HEK293 (cell line): Measurements from ENCODE around the gene PRR36.

ENCODE experiments used
- CTCF ChIA-PET: fragments of 350-600 bp; formaldehyde crosslinking; extraction: SDS; loops from one replicate; lab custom pipeline; 2021; ENCODE audit warnings: antibody characterized with exemption; lab: Yijun Ruan, JAX
- POLR2A ChIA-PET: fragments of 300-600 bp; formaldehyde crosslinking; extraction: SDS; loops from one replicate; lab custom pipeline; 2020; ENCODE audit warnings: antibody characterized with exemption, inconsistent platforms; lab: Yijun Ruan, JAX
- H3K27ac ChIP-seq: fragments of 200-500 bp; sonication (Bioruptor generic); 2 replicates; pipeline ENCODE4 v1.5.1; 2014; ENCODE audit warnings: low read depth, low read length, control low read depth, inconsistent platforms; ENCODE audit errors: extremely low read depth
- H3K36me3 ChIP-seq, 2 experiments: fragments of 200-500 bp in 1 of 2; sonication (Bioruptor generic) in 1 of 2; 1 replicate in 1 of 2; 2 replicates in 1 of 2; pipeline ENCODE4 v1.5.1; 2014 to 2017; ENCODE audit warnings: inconsistent platforms in 2 of 2, low read length in 2 of 2; ENCODE audit not compliant: control insufficient read depth in 2 of 2, insufficient read depth in 1 of 2
- H3K4me1 ChIP-seq: fragments of 200-500 bp; sonication (Bioruptor generic); 2 replicates; pipeline ENCODE4 v1.5.1; 2014; ENCODE audit warnings: mild to moderate bottlenecking, low read length, inconsistent platforms; ENCODE audit not compliant: control insufficient read depth, insufficient read depth
- H3K4me3 ChIP-seq: 2 replicates; pipeline ENCODE4 v1.5.1; 2011; ENCODE audit warnings: low read depth, mild to moderate bottlenecking, control low read depth, low read length, moderate library complexity
- H3K9me3 ChIP-seq: fragments of 200-500 bp; sonication (Bioruptor generic); 2 replicates; pipeline ENCODE4 v1.5.1; 2014; ENCODE audit warnings: low read depth, low read length, inconsistent platforms; ENCODE audit not compliant: control insufficient read depth, insufficient read depth
- BCL6B ChIP-seq: fragments of 450-650 bp; formaldehyde crosslinking; IDR thresholded peaks from 2 replicates; pipeline ENCODE4 v1.5.1; 2017; ENCODE audit warnings: missing biosample characterization, missing genetic modification characterization
- FEZF1 ChIP-seq: fragments of 450-650 bp; formaldehyde crosslinking; IDR thresholded peaks from 2 replicates; pipeline ENCODE4 v1.5.1; 2016; ENCODE audit warnings: missing biosample characterization, missing genetic modification characterization
- KLF1 ChIP-seq: fragments of 450-650 bp; formaldehyde crosslinking; IDR thresholded peaks from 2 replicates; pipeline ENCODE4 v1.5.1; 2016; ENCODE audit warnings: missing biosample characterization, missing genetic modification characterization
- RBAK ChIP-seq: fragments of 450-650 bp; formaldehyde crosslinking; IDR thresholded peaks from 2 replicates; pipeline ENCODE4 v1.5.1; 2016; ENCODE audit warnings: missing biosample characterization, missing genetic modification characterization
- ZEB2 ChIP-seq: fragments of 450-650 bp; formaldehyde crosslinking; IDR thresholded peaks from 2 replicates; pipeline ENCODE4 v1.5.1; 2016; ENCODE audit warnings: missing biosample characterization, missing genetic modification characterization
- ZNF146 ChIP-seq: fragments of 450-650 bp; formaldehyde crosslinking; IDR thresholded peaks from 2 replicates; pipeline ENCODE4 v1.5.1; 2016; ENCODE audit warnings: missing biosample characterization, missing genetic modification characterization
- ZNF2 ChIP-seq: fragments of 450-650 bp; formaldehyde crosslinking; IDR thresholded peaks from 2 replicates; pipeline ENCODE4 v1.5.1; 2016; ENCODE audit warnings: missing biosample characterization, missing genetic modification characterization
- ZNF280D ChIP-seq: fragments of 450-650 bp; formaldehyde crosslinking; IDR thresholded peaks from 2 replicates; pipeline ENCODE4 v1.5.1; 2016; ENCODE audit warnings: missing biosample characterization, missing genetic modification characterization
- ZNF341 ChIP-seq: fragments of 450-650 bp; formaldehyde crosslinking; IDR thresholded peaks from 2 replicates; pipeline ENCODE4; 2016; ENCODE audit warnings: low read depth, missing biosample characterization, missing genetic modification characterization
- ZNF548 ChIP-seq: fragments of 450-650 bp; formaldehyde crosslinking; IDR thresholded peaks from 2 replicates; pipeline ENCODE4 v1.5.1; 2016; ENCODE audit warnings: missing biosample characterization, missing genetic modification characterization
- ZNF645 ChIP-seq: fragments of 450-650 bp; formaldehyde crosslinking; IDR thresholded peaks from 2 replicates; pipeline ENCODE4; 2016; ENCODE audit warnings: missing biosample characterization, missing genetic modification characterization
- ZNF707 ChIP-seq: fragments of 450-650 bp; formaldehyde crosslinking; IDR thresholded peaks from 2 replicates; pipeline ENCODE4 v1.5.1; 2016; ENCODE audit warnings: missing biosample characterization, missing genetic modification characterization
- TF ChIP-seq, protein P1 (sequence below): fragments of 450-650 bp; formaldehyde crosslinking; IDR thresholded peaks from 2 replicates; pipeline ENCODE4 v1.5.1; 2016; ENCODE audit warnings: missing biosample characterization, missing genetic modification characterization
- TF ChIP-seq, protein P2 (sequence below): fragments of 450-650 bp; formaldehyde crosslinking; conservative IDR thresholded peaks from 2 replicates; pipeline ENCODE4 v1.5.1; 2016; ENCODE audit warnings: low read depth, missing biosample characterization, missing genetic modification characterization
- TF ChIP-seq, protein P3 (sequence below): fragments of 450-650 bp; formaldehyde crosslinking; IDR thresholded peaks from 2 replicates; pipeline ENCODE4 v1.5.1; 2017; ENCODE audit warnings: missing biosample characterization, missing genetic modification characterization

Gene PRR36

GRCh38 chr19:7883105-7883504, 8.9 kb upstream of the PRR36 start:
- CTCF ChIA-PET = interaction anchor here (0.5 to 1.1 kb wide), 5 partner anchors 10 to 379 kb away, joined by 3 to 4 read pairs (median 3); no protein-coding TSS in a partner anchor
- no peaks in the 10 kb centered on the region for H3K9me3 ChIP-seq
- TF ChIP-seq ZEB2 (tag by site-specific recombination) (peak; percentile 98), ZNF707 (tag by site-specific recombination) (no peak)
- no peaks in the 10 kb centered on the region for H3K4me1 ChIP-seq
- H3K4me3 ChIP-seq = no peak overlapping the region
- H3K36me3 ChIP-seq = no peaks in the 10 kb centered on the region
- no peak overlapping the region for H3K27ac ChIP-seq
- POLR2A ChIA-PET = interaction anchor here (0.7 to 1.0 kb wide), 3 partner anchors 11 to 18 kb away, joined by 3 to 9 read pairs (median 5); no protein-coding TSS in a partner anchor

- ChIA-PET CTCF (interaction anchor here (0.7 to 1.1 kb wide), 3 partner anchors 10 to 29 kb away, joined by 4 to 7 read pairs (median 4); no protein-coding TSS in a partner anchor), POLR2A (no interaction called here)
- TF ChIP-seq ZNF280D (tag by site-specific recombination) (peak; percentile 66; the same call in 1 of the 2 replicates), KLF1 (tag by site-specific recombination) (no peak), ZNF146 (tag by site-specific recombination) (peak; percentile 100), FEZF1 (no peak)
- TF ChIP-seq, protein P1, sequence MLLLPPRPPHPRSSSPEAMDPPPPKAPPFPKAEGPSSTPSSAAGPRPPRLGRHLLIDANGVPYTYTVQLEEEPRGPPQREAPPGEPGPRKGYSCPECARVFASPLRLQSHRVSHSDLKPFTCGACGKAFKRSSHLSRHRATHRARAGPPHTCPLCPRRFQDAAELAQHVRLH = peak; percentile 91
These were observed 7.7 kb upstream of the PRR36 start for GRCh38 chr19:7881910-7882309.

DNA sequence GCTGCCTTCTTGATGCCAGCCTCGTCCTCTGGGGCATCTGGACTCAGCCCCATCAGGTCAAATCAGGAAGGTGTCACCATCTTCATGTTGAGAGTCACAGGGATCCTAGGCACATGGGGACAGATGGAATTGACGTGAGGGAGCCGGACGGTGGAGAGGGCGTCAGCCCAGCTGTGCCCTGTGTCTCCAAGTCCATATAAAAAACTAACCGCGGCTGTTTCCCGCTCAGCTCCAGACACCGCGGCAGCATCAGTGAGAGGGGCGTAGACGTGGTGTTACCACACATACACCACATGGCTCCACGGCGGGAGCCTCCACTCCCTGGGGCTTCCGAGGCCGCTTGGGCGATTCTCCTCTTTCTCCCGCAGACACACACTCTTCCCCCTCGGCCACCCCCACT, 5.6 kb upstream of the PRR36 start:
- Histone ChIP-seq H3K36me3 (no peaks in the 10 kb centered on the region), H3K9me3 (no peaks in the 10 kb centered on the region), H3K27ac (no peak overlapping the region), H3K4me1 (no peaks in the 10 kb centered on the region), H3K4me3 (no peak overlapping the region)
- POLR2A ChIA-PET = interaction anchor here (0.6 kb wide), 1 partner anchor 49 kb away, joined by 3 read pairs; no protein-coding TSS in a partner anchor
- TF ChIP-seq ZNF548 (no peak), BCL6B (tag by site-specific recombination) (no peak)
- CTCF ChIA-PET = no interaction called here

More at GRCh38 chr19:7881910-7882309, 7.7 kb upstream of the PRR36 start:
- Histone ChIP-seq H3K4me1 (no peaks in the 10 kb centered on the region), H3K36me3 (no peaks in the 10 kb centered on the region), H3K9me3 (no peaks in the 10 kb centered on the region), H3K27ac (no peak overlapping the region), H3K4me3 (no peak overlapping the region)

GRCh38 chr19:7879111-7879807, 5.1 kb upstream of the PRR36 start:
- H3K9me3 ChIP-seq = no peaks in the 10 kb centered on the region
- ChIA-PET POLR2A (interaction anchor here (0.6 kb wide), 1 partner anchor 50 kb away, joined by 3 read pairs; no protein-coding TSS in a partner anchor), CTCF (interaction anchor here (0.6 kb wide), 1 partner anchor 9 kb away, joined by 3 read pairs; the partner anchor contains the start of gene LRRC8E)
- H3K36me3 ChIP-seq = no peaks in the 10 kb centered on the region
- H3K4me1 ChIP-seq = no peaks in the 10 kb centered on the region
- H3K27ac ChIP-seq = no peak overlapping the region
- no peak overlapping the region for H3K4me3 ChIP-seq
- TF ChIP-seq, protein P2, sequence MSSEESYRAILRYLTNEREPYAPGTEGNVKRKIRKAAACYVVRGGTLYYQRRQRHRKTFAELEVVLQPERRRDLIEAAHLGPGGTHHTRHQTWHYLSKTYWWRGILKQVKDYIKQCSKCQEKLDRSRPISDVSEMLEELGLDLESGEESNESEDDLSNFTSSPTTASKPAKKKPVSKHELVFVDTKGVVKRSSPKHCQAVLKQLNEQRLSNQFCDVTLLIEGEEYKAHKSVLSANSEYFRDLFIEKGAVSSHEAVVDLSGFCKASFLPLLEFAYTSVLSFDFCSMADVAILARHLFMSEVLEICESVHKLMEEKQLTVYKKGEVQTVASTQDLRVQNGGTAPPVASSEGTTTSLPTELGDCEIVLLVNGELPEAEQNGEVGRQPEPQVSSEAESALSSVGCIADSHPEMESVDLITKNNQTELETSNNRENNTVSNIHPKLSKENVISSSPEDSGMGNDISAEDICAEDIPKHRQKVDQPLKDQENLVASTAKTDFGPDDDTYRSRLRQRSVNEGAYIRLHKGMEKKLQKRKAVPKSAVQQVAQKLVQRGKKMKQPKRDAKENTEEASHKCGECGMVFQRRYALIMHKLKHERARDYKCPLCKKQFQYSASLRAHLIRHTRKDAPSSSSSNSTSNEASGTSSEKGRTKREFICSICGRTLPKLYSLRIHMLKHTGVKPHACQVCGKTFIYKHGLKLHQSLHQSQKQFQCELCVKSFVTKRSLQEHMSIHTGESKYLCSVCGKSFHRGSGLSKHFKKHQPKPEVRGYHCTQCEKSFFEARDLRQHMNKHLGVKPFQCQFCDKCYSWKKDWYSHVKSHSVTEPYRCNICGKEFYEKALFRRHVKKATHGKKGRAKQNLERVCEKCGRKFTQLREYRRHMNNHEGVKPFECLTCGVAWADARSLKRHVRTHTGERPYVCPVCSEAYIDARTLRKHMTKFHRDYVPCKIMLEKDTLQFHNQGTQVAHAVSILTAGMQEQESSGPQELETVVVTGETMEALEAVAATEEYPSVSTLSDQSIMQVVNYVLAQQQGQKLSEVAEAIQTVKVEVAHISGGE (tag by site-specific recombination) = no peak
- TF ChIP-seq, protein P3, sequence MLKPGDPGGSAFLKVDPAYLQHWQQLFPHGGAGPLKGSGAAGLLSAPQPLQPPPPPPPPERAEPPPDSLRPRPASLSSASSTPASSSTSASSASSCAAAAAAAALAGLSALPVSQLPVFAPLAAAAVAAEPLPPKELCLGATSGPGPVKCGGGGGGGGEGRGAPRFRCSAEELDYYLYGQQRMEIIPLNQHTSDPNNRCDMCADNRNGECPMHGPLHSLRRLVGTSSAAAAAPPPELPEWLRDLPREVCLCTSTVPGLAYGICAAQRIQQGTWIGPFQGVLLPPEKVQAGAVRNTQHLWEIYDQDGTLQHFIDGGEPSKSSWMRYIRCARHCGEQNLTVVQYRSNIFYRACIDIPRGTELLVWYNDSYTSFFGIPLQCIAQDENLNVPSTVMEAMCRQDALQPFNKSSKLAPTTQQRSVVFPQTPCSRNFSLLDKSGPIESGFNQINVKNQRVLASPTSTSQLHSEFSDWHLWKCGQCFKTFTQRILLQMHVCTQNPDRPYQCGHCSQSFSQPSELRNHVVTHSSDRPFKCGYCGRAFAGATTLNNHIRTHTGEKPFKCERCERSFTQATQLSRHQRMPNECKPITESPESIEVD (tag by site-specific recombination) = no peak
- TF ChIP-seq RBAK (tag by site-specific recombination) = no peak
- no peak for TF ChIP-seq ZNF645 (tag by site-specific recombination)
- TF ChIP-seq ZNF2 (tag by site-specific recombination) = no peak
- TF ChIP-seq ZNF341 (tag by site-specific recombination) = no peak
